ENCODE measurements around the gene MGRN1. TPM values are rescaled to one million over a fixed set of nuclear protein-coding genes. Genes with fewer than 3 reads are reported as not detected.

The MGRN1 gene
- polyA plus RNA-seq, 1 donor from 2014 or later = 35.9 TPM

DNA sequence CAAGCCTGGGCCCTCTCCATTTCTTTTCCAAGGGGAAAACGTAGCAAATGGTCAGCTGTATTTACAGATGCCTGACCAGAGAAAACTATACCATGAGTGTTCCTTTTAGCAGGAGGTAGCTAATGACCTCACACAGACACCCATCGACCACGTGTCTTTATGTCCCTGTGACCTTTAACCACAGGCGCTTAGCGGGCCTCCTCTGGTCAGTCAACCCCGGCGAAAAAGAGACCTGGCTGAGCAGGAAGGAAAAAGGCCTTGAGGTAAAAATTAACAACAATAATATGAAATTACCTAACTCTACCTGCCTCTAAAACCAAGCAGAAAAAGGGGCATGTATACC is 77.8 kb downstream of the MGRN1 start:
- Histone ChIP-seq H4K20me1 (ENCODE audit: insufficient read depth) (no peaks in the 10 kb centered on the region), H3K36me3 (ENCODE audit: insufficient read depth, low read length) (no peaks in the 10 kb centered on the region), H3K9ac (ENCODE audit: low read length) (no peak overlapping the region), H3K4me3 (ENCODE audit: low read length) (no peak overlapping the region), H3K4me2 (ENCODE audit: low read length) (no peak overlapping the region), H3K79me2 (replicated peaks; ENCODE audit: insufficient read depth, low read length) (no peaks in the 10 kb centered on the region), H3K9me3 (ENCODE audit: low read length) (no peaks in the 10 kb centered on the region), H3F3A (ENCODE audit: insufficient read depth, low read length, poor library complexity, severe bottlenecking) (no peaks in the 10 kb centered on the region), H3K27ac (ENCODE audit: low read length) (no peak overlapping the region), H3K27me3 (ENCODE audit: insufficient read depth, low read depth, low read length) (no peaks in the 10 kb centered on the region), H2AFZ (ENCODE audit: low read depth, low read length) (no peak overlapping the region), H3K9me2 (ENCODE audit: insufficient read depth, low read length) (no peaks in the 10 kb centered on the region)
- TF ChIP-seq POLR2AphosphoS5 (IDR thresholded peaks at IDR 0.05) = no peak
- no peak for TF ChIP-seq EP300 (conservative IDR thresholded peaks at IDR 0.05; ENCODE audit: poor library complexity, severe bottlenecking)
- no peak for TF ChIP-seq TAF1 (IDR thresholded peaks at IDR 0.05; ENCODE audit: low read depth)
- TF ChIP-seq MXI1 (conservative IDR thresholded peaks at IDR 0.05; ENCODE audit: poor library complexity, severe bottlenecking) = no peak
- TF ChIP-seq RAD21 (conservative IDR thresholded peaks at IDR 0.05) = no peak
- TF ChIP-seq, protein P1, sequence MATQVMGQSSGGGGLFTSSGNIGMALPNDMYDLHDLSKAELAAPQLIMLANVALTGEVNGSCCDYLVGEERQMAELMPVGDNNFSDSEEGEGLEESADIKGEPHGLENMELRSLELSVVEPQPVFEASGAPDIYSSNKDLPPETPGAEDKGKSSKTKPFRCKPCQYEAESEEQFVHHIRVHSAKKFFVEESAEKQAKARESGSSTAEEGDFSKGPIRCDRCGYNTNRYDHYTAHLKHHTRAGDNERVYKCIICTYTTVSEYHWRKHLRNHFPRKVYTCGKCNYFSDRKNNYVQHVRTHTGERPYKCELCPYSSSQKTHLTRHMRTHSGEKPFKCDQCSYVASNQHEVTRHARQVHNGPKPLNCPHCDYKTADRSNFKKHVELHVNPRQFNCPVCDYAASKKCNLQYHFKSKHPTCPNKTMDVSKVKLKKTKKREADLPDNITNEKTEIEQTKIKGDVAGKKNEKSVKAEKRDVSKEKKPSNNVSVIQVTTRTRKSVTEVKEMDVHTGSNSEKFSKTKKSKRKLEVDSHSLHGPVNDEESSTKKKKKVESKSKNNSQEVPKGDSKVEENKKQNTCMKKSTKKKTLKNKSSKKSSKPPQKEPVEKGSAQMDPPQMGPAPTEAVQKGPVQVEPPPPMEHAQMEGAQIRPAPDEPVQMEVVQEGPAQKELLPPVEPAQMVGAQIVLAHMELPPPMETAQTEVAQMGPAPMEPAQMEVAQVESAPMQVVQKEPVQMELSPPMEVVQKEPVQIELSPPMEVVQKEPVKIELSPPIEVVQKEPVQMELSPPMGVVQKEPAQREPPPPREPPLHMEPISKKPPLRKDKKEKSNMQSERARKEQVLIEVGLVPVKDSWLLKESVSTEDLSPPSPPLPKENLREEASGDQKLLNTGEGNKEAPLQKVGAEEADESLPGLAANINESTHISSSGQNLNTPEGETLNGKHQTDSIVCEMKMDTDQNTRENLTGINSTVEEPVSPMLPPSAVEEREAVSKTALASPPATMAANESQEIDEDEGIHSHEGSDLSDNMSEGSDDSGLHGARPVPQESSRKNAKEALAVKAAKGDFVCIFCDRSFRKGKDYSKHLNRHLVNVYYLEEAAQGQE (IDR thresholded peaks at IDR 0.05; ENCODE audit: borderline replicate concordance) = no peak
- no peak for TF ChIP-seq SMC3 (conservative IDR thresholded peaks at IDR 0.05; ENCODE audit: poor library complexity)
- TF ChIP-seq, protein P2, sequence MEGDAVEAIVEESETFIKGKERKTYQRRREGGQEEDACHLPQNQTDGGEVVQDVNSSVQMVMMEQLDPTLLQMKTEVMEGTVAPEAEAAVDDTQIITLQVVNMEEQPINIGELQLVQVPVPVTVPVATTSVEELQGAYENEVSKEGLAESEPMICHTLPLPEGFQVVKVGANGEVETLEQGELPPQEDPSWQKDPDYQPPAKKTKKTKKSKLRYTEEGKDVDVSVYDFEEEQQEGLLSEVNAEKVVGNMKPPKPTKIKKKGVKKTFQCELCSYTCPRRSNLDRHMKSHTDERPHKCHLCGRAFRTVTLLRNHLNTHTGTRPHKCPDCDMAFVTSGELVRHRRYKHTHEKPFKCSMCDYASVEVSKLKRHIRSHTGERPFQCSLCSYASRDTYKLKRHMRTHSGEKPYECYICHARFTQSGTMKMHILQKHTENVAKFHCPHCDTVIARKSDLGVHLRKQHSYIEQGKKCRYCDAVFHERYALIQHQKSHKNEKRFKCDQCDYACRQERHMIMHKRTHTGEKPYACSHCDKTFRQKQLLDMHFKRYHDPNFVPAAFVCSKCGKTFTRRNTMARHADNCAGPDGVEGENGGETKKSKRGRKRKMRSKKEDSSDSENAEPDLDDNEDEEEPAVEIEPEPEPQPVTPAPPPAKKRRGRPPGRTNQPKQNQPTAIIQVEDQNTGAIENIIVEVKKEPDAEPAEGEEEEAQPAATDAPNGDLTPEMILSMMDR (IDR thresholded peaks at IDR 0.05; ENCODE audit: poor library complexity, severe bottlenecking) = no peak
- TF ChIP-seq EZH2 (IDR thresholded peaks at IDR 0.05; ENCODE audit: borderline replicate concordance, insufficient read depth, low read length, poor library complexity, severe bottlenecking) = no peak

DNA sequence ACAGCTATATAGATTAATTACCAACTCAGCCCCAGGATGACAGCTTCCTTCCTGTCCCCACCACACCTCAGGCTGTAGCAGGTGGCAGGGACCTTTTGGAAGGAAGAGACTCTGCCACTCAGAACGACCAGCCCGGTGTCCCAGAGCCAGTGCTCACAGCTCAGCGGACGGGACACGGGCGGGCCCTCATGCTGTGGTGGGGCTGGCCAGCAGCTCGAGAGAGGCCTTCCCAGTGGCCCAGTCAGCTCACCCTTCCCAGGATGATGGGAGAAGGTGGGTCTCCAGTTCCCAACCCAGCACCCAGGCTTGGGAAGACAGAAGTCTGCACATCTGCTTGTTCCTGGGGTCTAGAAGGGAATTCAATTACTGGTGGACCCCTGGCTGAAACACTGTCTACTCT is 79.3 kb downstream of the MGRN1 start:
- Histone ChIP-seq H3F3A (ENCODE audit: insufficient read depth, low read length, poor library complexity, severe bottlenecking) (no peaks in the 10 kb centered on the region), H3K27me3 (ENCODE audit: insufficient read depth, low read depth, low read length) (no peaks in the 10 kb centered on the region), H3K4me2 (ENCODE audit: low read length) (no peak overlapping the region), H3K79me2 (replicated peaks; ENCODE audit: insufficient read depth, low read length) (no peaks in the 10 kb centered on the region), H3K9ac (ENCODE audit: low read length) (no peak overlapping the region), H3K9me2 (ENCODE audit: insufficient read depth, low read length) (no peaks in the 10 kb centered on the region), H3K27ac (ENCODE audit: low read length) (no peak overlapping the region), H3K36me3 (ENCODE audit: insufficient read depth, low read length) (no peaks in the 10 kb centered on the region), H2AFZ (ENCODE audit: low read depth, low read length) (no peak overlapping the region), H4K20me1 (ENCODE audit: insufficient read depth) (no peaks in the 10 kb centered on the region), H3K4me3 (ENCODE audit: low read length) (no peak overlapping the region), H3K9me3 (ENCODE audit: low read length) (no peaks in the 10 kb centered on the region)
- TF ChIP-seq, protein P1 (IDR thresholded peaks at IDR 0.05; ENCODE audit: borderline replicate concordance) = no peak
- TF ChIP-seq RAD21 (conservative IDR thresholded peaks at IDR 0.05) = no peak
- no peak for TF ChIP-seq SMC3 (conservative IDR thresholded peaks at IDR 0.05; ENCODE audit: poor library complexity)
- TF ChIP-seq MXI1 (conservative IDR thresholded peaks at IDR 0.05; ENCODE audit: poor library complexity, severe bottlenecking) = no peak
- TF ChIP-seq POLR2AphosphoS5 (IDR thresholded peaks at IDR 0.05) = no peak
- TF ChIP-seq, protein P2 (IDR thresholded peaks at IDR 0.05; ENCODE audit: poor library complexity, severe bottlenecking) = no peak
- TF ChIP-seq EP300 (conservative IDR thresholded peaks at IDR 0.05; ENCODE audit: poor library complexity, severe bottlenecking) = no peak
- TF ChIP-seq TAF1 (IDR thresholded peaks at IDR 0.05; ENCODE audit: low read depth) = no peak
- no peak for TF ChIP-seq EZH2 (IDR thresholded peaks at IDR 0.05; ENCODE audit: borderline replicate concordance, insufficient read depth, low read length, poor library complexity, severe bottlenecking)

Measured in neural cell (in vitro differentiated cells).